Omental fat pad (tissue), 4 donors: ENCODE measurements around the gene CHTF8. TPM values are rescaled to one million over a fixed set of nuclear protein-coding genes. Genes with fewer than 3 reads are reported as not detected.

ENCODE experiments used
- ATAC-seq: fragments of 150-250 bp; one replicate; pipeline ENCODE4 v1.9.1; 2016; ENCODE audit warnings: mild to moderate bottlenecking, moderate library complexity; ENCODE audit not compliant: low FRiP score
- DNase-seq: peaks from one replicate; pipeline ENCODE4 v3.0.0-alpha.2; 2019; ENCODE audit warnings: low spot score
- total RNA-seq, 4 donors: library from RNA; depleted of rRNA; stranded (reverse); fragments of >200 nt; gene quantifications; one replicate each; pipeline ENCODE4 v1.1.0, GENCODE V29; 2016
- TF ChIP-seq, protein P1 (sequence below), 3 donors: fragments of 450-650 bp; IDR thresholded peaks; one replicate each; pipeline ENCODE4 v1.5.1; 2016 to 2017; ENCODE audit warnings: antibody characterized with exemption in 3 of 3, mild to moderate bottlenecking in 3 of 3, moderate library complexity in 2 of 3

CHTF8 gene
- total RNA-seq, 4 donors from 2014 or later = 53.7 to 61.3 (median 57.4) TPM

DNA sequence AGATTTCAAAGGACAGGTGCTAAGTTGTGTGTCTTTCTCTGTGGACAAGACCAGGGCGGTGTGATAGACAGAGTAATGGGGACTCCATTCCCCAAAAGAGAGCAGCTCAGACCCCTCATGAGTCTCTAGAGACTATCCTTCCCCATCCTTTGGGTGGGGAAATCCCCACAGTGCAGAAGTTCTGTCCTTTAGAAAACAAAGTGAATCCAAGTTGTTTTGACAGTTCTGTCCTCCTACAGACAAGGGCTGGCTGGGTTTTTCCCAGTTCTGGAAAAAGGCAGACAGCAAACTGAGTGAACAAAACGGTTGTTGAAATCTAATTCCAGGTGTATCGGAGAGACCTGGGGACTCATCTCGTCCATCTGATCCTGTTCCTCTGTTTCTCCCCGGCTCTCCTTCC, 37.9 kb downstream of the CHTF8 start:
- DNase-seq = no peak
- ATAC-seq = no peak
- TF ChIP-seq, protein P1, sequence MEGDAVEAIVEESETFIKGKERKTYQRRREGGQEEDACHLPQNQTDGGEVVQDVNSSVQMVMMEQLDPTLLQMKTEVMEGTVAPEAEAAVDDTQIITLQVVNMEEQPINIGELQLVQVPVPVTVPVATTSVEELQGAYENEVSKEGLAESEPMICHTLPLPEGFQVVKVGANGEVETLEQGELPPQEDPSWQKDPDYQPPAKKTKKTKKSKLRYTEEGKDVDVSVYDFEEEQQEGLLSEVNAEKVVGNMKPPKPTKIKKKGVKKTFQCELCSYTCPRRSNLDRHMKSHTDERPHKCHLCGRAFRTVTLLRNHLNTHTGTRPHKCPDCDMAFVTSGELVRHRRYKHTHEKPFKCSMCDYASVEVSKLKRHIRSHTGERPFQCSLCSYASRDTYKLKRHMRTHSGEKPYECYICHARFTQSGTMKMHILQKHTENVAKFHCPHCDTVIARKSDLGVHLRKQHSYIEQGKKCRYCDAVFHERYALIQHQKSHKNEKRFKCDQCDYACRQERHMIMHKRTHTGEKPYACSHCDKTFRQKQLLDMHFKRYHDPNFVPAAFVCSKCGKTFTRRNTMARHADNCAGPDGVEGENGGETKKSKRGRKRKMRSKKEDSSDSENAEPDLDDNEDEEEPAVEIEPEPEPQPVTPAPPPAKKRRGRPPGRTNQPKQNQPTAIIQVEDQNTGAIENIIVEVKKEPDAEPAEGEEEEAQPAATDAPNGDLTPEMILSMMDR (IDR thresholded peaks at IDR 0.05) = no peak

DNA sequence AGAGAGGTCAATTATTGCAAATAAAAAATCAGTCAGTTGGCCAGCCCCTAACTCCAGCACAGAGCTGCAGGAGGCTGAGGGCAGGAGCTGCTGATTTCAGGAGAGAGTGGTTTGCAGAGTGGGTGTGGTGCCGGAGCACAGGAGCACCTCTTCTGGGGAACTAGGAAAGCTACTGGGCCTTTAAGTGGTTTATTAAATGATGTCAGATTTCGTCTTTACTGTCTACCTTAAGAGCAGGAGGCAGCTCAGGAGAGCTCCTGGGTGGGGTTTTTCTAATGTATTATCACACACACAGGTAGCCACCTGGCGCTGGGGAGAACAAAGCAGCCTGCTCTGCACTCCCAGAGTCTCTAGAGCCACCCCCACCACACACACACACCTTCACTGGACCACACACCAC, 38.4 kb downstream of the CHTF8 start:
- DNase-seq (no peak), ATAC-seq (no peak)
- TF ChIP-seq, protein P1 (IDR thresholded peaks at IDR 0.05) = no peak

- peak; percentile 39 for ATAC-seq
- TF ChIP-seq, protein P1 (IDR thresholded peaks at IDR 0.05) = no peak
Observed at GRCh38 chr16:69089091-69089910, 43.1 kb downstream of the CHTF8 start.

DNA sequence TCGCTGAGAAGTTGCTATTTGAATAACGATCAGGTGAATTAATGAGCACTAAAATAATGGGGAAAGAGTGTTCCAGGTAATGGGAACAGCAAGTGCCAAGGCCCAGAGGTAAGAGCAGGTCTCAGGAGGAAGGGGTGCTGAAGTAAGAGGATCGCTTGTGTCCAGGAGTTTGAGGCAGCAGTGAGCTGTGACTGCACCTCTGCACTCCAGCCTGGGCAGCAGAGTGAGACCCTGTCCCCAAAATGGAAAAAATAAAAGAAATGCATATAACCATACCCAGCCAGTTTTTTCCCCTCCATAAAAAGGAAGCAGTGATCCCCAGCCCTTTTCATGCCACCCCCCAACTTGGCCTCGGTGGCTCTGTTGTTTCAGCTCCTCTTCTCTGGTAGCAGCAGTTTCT, 43.7 kb downstream of the CHTF8 start:
- TF ChIP-seq, protein P1 (IDR thresholded peaks at IDR 0.05) = no peak
- DNase-seq (no peak), ATAC-seq (no peak)

More at GRCh38 chr16:69089091-69089910, 43.1 kb downstream of the CHTF8 start:
- DNase-seq = no peak

DNA sequence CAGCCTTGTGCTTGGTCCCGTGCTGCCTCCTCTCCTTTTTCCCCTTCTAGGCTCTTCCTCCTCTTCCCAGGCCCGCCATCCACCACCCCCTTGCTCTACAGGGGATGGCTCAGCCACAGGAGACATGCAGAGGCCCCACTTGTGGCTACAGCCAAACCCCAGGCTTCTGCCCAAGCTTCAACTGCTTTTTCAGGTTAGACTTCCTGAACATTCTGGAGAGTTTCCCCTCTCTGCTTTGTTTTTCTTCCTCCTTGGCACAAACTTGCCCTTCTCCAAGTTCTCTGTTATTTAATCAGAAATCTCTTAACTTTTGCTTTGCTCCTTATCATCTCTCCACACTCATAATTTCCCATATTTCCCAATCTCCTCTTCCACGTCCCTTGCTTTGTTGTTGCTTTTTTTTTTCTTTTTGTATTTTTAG, 45.2 kb downstream of the CHTF8 start:
- DNase-seq (no peak), ATAC-seq (no peak)
- TF ChIP-seq, protein P1 (IDR thresholded peaks at IDR 0.05) = no peak

DNA sequence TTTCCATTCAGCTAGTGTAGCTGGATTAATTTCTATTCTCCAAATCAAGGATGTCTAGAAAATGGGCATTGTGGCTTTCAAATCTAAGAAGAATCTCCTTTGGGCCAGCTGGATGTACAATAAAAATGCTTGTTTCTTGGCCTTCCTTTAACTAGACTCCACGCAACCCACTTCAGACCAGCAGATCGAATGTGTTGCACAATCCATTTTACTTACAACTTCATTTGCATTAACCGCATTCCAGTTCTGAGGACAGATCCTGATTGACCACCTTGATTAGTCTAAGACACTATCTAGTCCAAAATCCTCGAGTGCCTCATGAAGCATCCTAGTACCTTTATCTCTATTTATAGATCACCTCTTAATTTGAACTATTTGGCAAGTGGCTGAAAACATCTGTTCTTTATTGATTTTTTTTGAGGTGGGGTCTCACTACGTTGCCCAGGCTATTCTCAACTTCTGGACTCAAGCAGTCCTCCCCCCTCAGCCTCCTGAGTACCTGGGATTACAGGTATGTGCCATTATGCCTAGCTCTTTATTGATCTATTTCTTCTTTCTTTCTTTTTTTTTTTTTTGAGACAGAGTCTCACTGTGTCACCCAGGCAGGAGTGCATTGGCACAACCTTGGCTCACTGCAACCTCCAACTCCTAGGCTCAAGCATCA, 47.2 kb downstream of the CHTF8 start:
- DNase-seq = no peak
- TF ChIP-seq, protein P1 (IDR thresholded peaks at IDR 0.05) = no peak
- no peak for ATAC-seq
